HEK293T (cell line): ENCODE results near the gene SLC25A27.
A peak's percentile ranks its signal among the peaks of the same experiment; 100 is the strongest.

Source experiments
- CTCF ChIA-PET: fragments of 350-600 bp; formaldehyde crosslinking; extraction: SDS; loops from one replicate; lab custom pipeline; 2021; ENCODE audit warnings: antibody characterized with exemption, inconsistent platforms; lab: Yijun Ruan, JAX
- POLR2A ChIA-PET: fragments of 350-600 bp; formaldehyde crosslinking; extraction: SDS; loops from one replicate; lab custom pipeline; 2020; ENCODE audit warnings: antibody characterized with exemption, inconsistent platforms; lab: Yijun Ruan, JAX
- DNase-seq: peaks from one replicate; pipeline ENCODE4 v3.0.0; 2012; ENCODE audit warnings: mixed read lengths; ENCODE audit errors: extremely low spot score
- ARNT ChIP-seq: fragments of 450-650 bp; IDR thresholded peaks from 2 replicates; pipeline ENCODE4 v1.6.1; 2017; ENCODE audit warnings: mild to moderate bottlenecking
- BHLHE40 ChIP-seq: fragments of 450-650 bp; IDR thresholded peaks from 2 replicates; pipeline ENCODE4 v1.6.1; 2016; ENCODE audit warnings: mild to moderate bottlenecking, moderate library complexity, borderline replicate concordance
- CTBP1 ChIP-seq: fragments of 450-650 bp; IDR thresholded peaks from 2 replicates; pipeline ENCODE4 v1.6.1; 2016; ENCODE audit warnings: borderline replicate concordance
- ELF4 ChIP-seq: fragments of 450-650 bp; IDR thresholded peaks from 2 replicates; pipeline ENCODE4 v1.6.1; 2017; ENCODE audit warnings: antibody characterized with exemption
- FOXA1 ChIP-seq: fragments of 450-650 bp; IDR thresholded peaks from 2 replicates; pipeline ENCODE4 v1.6.1; 2016; ENCODE audit warnings: mild to moderate bottlenecking
- FOXK2 ChIP-seq: fragments of 450-650 bp; IDR thresholded peaks from 2 replicates; pipeline ENCODE4 v1.6.1; 2016; ENCODE audit warnings: mild to moderate bottlenecking
- FOXM1 ChIP-seq: fragments of 450-650 bp; IDR thresholded peaks from 2 replicates; pipeline ENCODE4 v1.6.1; 2017; ENCODE audit warnings: mild to moderate bottlenecking, borderline replicate concordance
- HDGF ChIP-seq: fragments of 450-650 bp; IDR thresholded peaks from 2 replicates; pipeline ENCODE4 v1.6.1; 2017; ENCODE audit warnings: antibody characterized with exemption, borderline replicate concordance
- L3MBTL2 ChIP-seq: fragments of 450-650 bp; conservative IDR thresholded peaks from 2 replicates; pipeline ENCODE4 v1.6.1; 2016; ENCODE audit warnings: mild to moderate bottlenecking
- LEF1 ChIP-seq: fragments of 450-650 bp; IDR thresholded peaks from 2 replicates; pipeline ENCODE4 v1.6.1; 2017; ENCODE audit warnings: mild to moderate bottlenecking, borderline replicate concordance
- NFRKB ChIP-seq: fragments of 450-650 bp; IDR thresholded peaks from 2 replicates; pipeline ENCODE4 v1.6.1; 2016; ENCODE audit warnings: mild to moderate bottlenecking, moderate library complexity
- SP1 ChIP-seq: fragments of 450-650 bp; IDR thresholded peaks from 2 replicates; pipeline ENCODE4 v1.6.1; 2017
- SUZ12 ChIP-seq: fragments of 450-650 bp; IDR thresholded peaks from 2 replicates; pipeline ENCODE4 v1.6.1; 2016; ENCODE audit warnings: mild to moderate bottlenecking
- TARDBP ChIP-seq: fragments of 450-650 bp; IDR thresholded peaks from 2 replicates; pipeline ENCODE4 v1.6.1; 2016
- ZNF384 ChIP-seq: fragments of 450-650 bp; IDR thresholded peaks from 2 replicates; pipeline ENCODE4 v1.6.1; 2016
- TF ChIP-seq, protein P1 (sequence below): fragments of 450-650 bp; IDR thresholded peaks from 2 replicates; pipeline ENCODE4 v1.6.1; 2016

Gene SLC25A27

DNA sequence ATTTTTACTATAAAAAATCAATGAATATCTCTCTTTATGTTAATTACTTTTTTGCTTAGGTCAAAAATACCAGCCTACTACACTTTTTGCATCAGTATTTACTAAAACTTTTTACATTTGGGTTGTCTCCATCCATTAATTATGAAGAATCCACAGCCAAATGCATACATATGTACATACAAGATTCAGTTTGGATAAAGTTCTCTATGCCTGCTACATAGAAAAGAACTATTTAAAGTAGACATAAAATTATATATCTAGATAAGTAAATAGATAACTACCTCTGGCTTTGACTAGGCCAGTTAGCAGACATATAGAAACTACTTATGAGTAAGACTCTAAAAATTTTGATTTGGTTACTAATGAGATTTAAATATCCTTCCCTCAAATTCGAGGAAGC is 47.2 kb downstream of the SLC25A27 start:
- DNase-seq = no peak
- TF ChIP-seq FOXM1 (no peak), ZNF384 (no peak), FOXA1 (no peak), LEF1 (no peak), ELF4 (no peak), NFRKB (no peak), L3MBTL2 (no peak), SUZ12 (no peak), SP1 (no peak), CTBP1 (no peak), ARNT (no peak), BHLHE40 (no peak), TARDBP (no peak), HDGF (no peak)
- TF ChIP-seq, protein P1, sequence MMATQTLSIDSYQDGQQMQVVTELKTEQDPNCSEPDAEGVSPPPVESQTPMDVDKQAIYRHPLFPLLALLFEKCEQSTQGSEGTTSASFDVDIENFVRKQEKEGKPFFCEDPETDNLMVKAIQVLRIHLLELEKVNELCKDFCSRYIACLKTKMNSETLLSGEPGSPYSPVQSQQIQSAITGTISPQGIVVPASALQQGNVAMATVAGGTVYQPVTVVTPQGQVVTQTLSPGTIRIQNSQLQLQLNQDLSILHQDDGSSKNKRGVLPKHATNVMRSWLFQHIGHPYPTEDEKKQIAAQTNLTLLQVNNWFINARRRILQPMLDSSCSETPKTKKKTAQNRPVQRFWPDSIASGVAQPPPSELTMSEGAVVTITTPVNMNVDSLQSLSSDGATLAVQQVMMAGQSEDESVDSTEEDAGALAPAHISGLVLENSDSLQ = no peak
- POLR2A ChIA-PET = no interaction called here
- CTCF ChIA-PET = no interaction called here

DNA sequence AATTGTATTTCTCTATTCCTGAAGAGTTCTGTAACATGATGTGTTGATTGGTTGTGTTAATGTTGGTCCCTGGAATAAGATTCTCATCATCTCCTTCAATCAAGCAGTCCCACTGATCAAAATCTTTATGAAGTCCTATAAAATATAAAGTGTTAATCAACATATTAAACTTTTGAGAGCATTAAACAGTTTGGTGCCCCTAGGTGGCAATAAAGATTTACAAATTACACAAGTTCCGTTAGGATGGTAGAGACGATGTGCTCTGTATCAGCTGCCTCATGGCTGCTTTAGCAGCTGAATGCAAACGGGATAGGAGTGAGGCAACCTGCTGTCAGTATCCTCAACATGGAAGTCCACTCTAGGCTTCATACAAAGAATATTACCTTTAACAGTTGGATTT is 51.8 kb downstream of the SLC25A27 start:
- TF ChIP-seq HDGF = no peak
- TF ChIP-seq LEF1 = no peak
- TF ChIP-seq, protein P1 = no peak
- TF ChIP-seq L3MBTL2 = no peak
- TF ChIP-seq NFRKB = no peak
- no peak for TF ChIP-seq SP1
- TF ChIP-seq FOXM1 = no peak
- no peak for TF ChIP-seq TARDBP
- TF ChIP-seq FOXK2 = no peak
- no peak for TF ChIP-seq ARNT
- TF ChIP-seq SUZ12 = no peak
- TF ChIP-seq BHLHE40 = no peak
- no peak for TF ChIP-seq ELF4
- TF ChIP-seq CTBP1 = no peak
- TF ChIP-seq ZNF384 = no peak
- TF ChIP-seq FOXA1 = no peak
- ChIA-PET CTCF (no interaction called here), POLR2A (no interaction called here)
- peak; percentile 23 for DNase-seq

DNA sequence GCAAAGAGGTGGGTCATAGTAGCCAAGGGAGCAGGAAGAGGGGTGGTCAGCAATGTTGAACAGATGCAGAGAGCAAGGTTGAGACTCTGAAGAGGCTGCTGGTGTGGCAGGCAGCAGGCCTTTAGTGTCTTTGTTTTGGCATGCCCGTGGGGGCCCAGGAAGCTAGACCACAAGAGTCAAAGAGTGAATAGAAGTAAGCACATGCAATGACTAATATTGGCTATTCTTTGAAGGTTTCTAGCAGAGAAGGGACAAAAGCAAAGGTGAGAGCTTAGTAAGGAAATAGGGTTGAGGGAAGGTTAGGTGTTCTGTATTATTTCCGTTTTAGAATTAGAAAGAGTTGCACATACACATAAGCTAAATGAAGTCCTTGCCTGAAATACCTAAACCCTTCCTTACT is 53.7 kb downstream of the SLC25A27 start:
- ChIA-PET CTCF (no interaction called here), POLR2A (no interaction called here)
- TF ChIP-seq ZNF384 (no peak), FOXM1 (no peak), TARDBP (no peak)
- no peak for DNase-seq

DNA sequence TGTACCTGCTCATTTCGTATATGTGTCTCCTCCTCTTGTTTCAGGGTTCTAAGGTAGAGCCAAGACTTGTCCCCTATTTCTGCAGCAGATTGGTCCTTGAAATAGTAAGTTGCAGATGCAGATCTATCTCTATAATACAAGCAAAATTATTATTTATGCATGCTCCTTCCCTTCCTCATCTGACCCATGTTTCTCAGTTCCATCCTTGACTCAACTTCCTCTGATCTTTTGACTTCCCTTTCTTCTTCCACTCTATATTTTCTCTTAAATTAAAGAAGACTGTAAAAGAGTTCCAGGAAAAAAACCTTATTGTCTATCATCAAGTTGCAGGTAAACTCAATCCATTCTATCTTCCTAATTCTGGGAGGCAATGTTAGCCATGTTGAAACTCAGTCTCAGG is 58.7 kb downstream of the SLC25A27 start:
- ChIA-PET POLR2A (no interaction called here), CTCF (interaction anchor here (0.6 kb wide), 1 partner anchor 10 kb away, joined by 3 read pairs; no protein-coding TSS in a partner anchor)
- TF ChIP-seq NFRKB (no peak), ARNT (no peak), SP1 (no peak), FOXA1 (no peak), FOXK2 (no peak), L3MBTL2 (no peak), FOXM1 (no peak), SUZ12 (no peak), HDGF (no peak), ZNF384 (no peak), LEF1 (no peak), BHLHE40 (no peak), TARDBP (no peak), CTBP1 (no peak), ELF4 (no peak)
- TF ChIP-seq, protein P1 = no peak
- DNase-seq = no peak

DNA sequence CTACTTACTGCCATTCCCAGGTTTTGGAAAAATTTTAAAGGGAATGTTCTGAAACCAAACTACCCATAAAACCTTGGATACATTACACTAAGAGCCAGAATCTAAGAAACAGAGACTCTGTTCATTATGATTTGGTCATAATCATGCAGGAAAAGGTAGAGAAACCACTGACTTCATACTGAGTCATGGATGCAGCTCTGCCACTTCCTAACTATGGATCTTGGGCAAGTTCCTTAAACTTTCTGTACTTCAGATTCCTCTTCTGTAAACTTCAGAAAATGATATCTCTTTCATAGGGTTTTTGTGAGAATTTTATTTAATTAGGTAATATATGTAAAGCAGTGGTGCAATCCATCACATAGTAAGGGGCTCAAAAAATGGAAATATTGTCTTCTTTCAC is 62.4 kb downstream of the SLC25A27 start:
- ChIA-PET POLR2A (no interaction called here), CTCF (no interaction called here)
- TF ChIP-seq, protein P1 = no peak
- TF ChIP-seq CTBP1 (no peak), SP1 (no peak), FOXM1 (no peak), FOXK2 (no peak), ZNF384 (no peak), TARDBP (no peak), LEF1 (no peak), L3MBTL2 (no peak), ELF4 (no peak), HDGF (no peak)
- DNase-seq = no peak

DNA sequence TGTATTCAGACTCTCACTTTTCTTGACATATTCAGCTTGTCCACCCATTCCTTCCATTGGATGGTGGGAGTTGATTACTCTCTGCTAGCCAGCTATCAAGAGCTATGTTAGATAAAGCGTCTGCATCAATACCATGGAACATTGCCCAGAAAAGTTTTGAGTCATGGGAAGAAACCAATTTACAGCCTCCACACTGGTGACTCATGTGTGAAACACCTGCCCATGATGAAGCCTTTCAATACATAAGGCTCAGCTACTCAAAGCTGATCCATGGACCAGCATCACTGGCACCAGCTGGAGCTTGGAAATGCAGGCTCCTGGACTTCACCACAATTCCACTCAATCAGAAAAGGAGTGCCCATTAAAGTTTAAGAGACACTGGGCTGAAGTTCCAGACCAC is 66.3 kb downstream of the SLC25A27 start:
- TF ChIP-seq FOXA1 (no peak), TARDBP (no peak), FOXK2 (no peak), SP1 (no peak), LEF1 (no peak), L3MBTL2 (no peak), ARNT (no peak), ZNF384 (no peak), SUZ12 (no peak), HDGF (no peak), CTBP1 (no peak), ELF4 (no peak), BHLHE40 (no peak), FOXM1 (no peak), NFRKB (no peak)
- TF ChIP-seq, protein P1 = no peak
- ChIA-PET CTCF (no interaction called here), POLR2A (no interaction called here)
- DNase-seq = no peak
